K562 (cell line): ENCODE measurements around the gene THADA. TPM values are rescaled to one million over a fixed set of nuclear protein-coding genes. Genes with fewer than 3 reads are reported as not detected.

Experiments
- BCL6 ChIP-seq: fragments of 250-450 bp; sonication (Bioruptor Pico); IDR thresholded peaks from 2 replicates; pipeline ENCODE4 v1.4.0; 2020
- BRF1 ChIP-seq: IDR thresholded peaks from 3 replicates; pipeline ENCODE4 v1.6.1; 2011; ENCODE audit warnings: borderline replicate concordance, mild to moderate bottlenecking; ENCODE audit not compliant: insufficient read length; ENCODE audit errors: extremely low read depth
- CEBPG ChIP-seq, 3 experiments: fragments of 200-800 bp in 1 of 3; sonication (Bioruptor generic) in 1 of 3; sonication (generic) in 1 of 3; formaldehyde crosslinking in 1 of 3; IDR thresholded peaks in 2 of 3; conservative IDR thresholded peaks in 1 of 3; 2 replicates each; pipeline versions ENCODE4 v1.6.1 to v1.8.0; 2016 to 2022; ENCODE audit warnings: missing compliant biosample characterization in 2 of 3, missing genetic modification characterization in 2 of 3, mild to moderate bottlenecking in 1 of 3, missing genetic modification reagents in 1 of 3
- EHMT2 ChIP-seq: fragments of 450-650 bp; IDR thresholded peaks from 2 replicates; pipeline ENCODE4 v1.6.1; 2018; ENCODE audit warnings: antibody characterized with exemption
- FOXK1 ChIP-seq: sonication (generic); formaldehyde crosslinking; IDR thresholded peaks from 2 replicates; pipeline ENCODE4 v1.8.0; 2022; ENCODE audit warnings: missing genetic modification reagents, mild to moderate bottlenecking, borderline replicate concordance
- HMGXB4 ChIP-seq: sonication (generic); formaldehyde crosslinking; IDR thresholded peaks from 2 replicates; pipeline ENCODE4 v1.8.1; 2023; ENCODE audit warnings: mild to moderate bottlenecking, missing genetic modification reagents
- JUNB ChIP-seq: fragments of 450-650 bp; formaldehyde crosslinking; conservative IDR thresholded peaks from 2 replicates; pipeline ENCODE4 v1.4.0; 2020; ENCODE audit warnings: mild to moderate bottlenecking
- KDM1A ChIP-seq, 2 experiments: fragments of 450-650 bp; IDR thresholded peaks; 2 replicates each; pipeline ENCODE4 v1.6.1; 2016; ENCODE audit warnings: mild to moderate bottlenecking in 2 of 2
- NFRKB ChIP-seq: fragments of 450-650 bp; IDR thresholded peaks from 2 replicates; pipeline ENCODE4 v1.6.1; 2016; ENCODE audit warnings: low read depth
- POLR2A ChIP-seq: fragments of 450-650 bp; conservative IDR thresholded peaks from 2 replicates; pipeline ENCODE4 v1.6.1; 2016
- ZKSCAN8 ChIP-seq: fragments of 200-800 bp; sonication (Bioruptor generic); IDR thresholded peaks from 2 replicates; pipeline ENCODE4 v1.6.1; 2016; ENCODE audit warnings: missing genetic modification characterization, missing compliant biosample characterization
- polyA plus RNA-seq, 8 experiments: library from polyadenylated mRNA; depleted of rRNA in 4 of 8; stranded (reverse) in 5 of 8; unstranded in 3 of 8; fragments of >200 nt; fragmentation: Nextera tagmentation in 2 of 8; fragmentation: Illumina TruSeq in 1 of 8; extraction: Ambion mirVana in 2 of 8; extraction: Trizol in 1 of 8; gene quantifications; 2 replicates each; pipeline versions ENCODE4 v1.2.1 to v1.2.3, GENCODE V29; 2011 to 2014; ENCODE audit warnings: inconsistent platforms in 1 of 8, missing spikeins in 1 of 8
- total RNA-seq, 7 experiments: library from RNA; depleted of rRNA in 6 of 7; stranded (reverse); fragments of >200 nt in 6 of 7; fragmentation: Illumina TruSeq in 2 of 7; extraction: Trizol in 2 of 7; gene quantifications; 2 replicates each; pipeline versions ENCODE4 v1.2.1 to v1.2.3, GENCODE V29; 2011 to 2021; ENCODE audit warnings: low replicate concordance in 1 of 7
- TF ChIP-seq, protein P1 (sequence below): sonication (generic); formaldehyde crosslinking; IDR thresholded peaks from 2 replicates; pipeline ENCODE4 v1.4.0; 2020; ENCODE audit warnings: mild to moderate bottlenecking, missing genetic modification reagents
- TF ChIP-seq, protein P2 (sequence below), 2 experiments: fragments of 450-650 bp; formaldehyde crosslinking in 1 of 2; IDR thresholded peaks; 2 replicates each; pipeline versions ENCODE4 v1.4.0 to v1.6.1; 2014 to 2020; ENCODE audit warnings: mild to moderate bottlenecking in 2 of 2, borderline replicate concordance in 1 of 2, low read depth in 1 of 2
- TF ChIP-seq, protein P3 (sequence below): sonication (generic); formaldehyde crosslinking; IDR thresholded peaks from 2 replicates; pipeline ENCODE4 v1.8.0; 2022; ENCODE audit warnings: missing genetic modification reagents, mild to moderate bottlenecking, moderate library complexity, borderline replicate concordance

THADA gene
- total and polyA plus RNA-seq, 9 of the 15 experiments (the other 6 are each of a cell fraction or from before 2014, with no cell fraction given) = 17.8 to 34.7 (median 31.9) TPM

DNA sequence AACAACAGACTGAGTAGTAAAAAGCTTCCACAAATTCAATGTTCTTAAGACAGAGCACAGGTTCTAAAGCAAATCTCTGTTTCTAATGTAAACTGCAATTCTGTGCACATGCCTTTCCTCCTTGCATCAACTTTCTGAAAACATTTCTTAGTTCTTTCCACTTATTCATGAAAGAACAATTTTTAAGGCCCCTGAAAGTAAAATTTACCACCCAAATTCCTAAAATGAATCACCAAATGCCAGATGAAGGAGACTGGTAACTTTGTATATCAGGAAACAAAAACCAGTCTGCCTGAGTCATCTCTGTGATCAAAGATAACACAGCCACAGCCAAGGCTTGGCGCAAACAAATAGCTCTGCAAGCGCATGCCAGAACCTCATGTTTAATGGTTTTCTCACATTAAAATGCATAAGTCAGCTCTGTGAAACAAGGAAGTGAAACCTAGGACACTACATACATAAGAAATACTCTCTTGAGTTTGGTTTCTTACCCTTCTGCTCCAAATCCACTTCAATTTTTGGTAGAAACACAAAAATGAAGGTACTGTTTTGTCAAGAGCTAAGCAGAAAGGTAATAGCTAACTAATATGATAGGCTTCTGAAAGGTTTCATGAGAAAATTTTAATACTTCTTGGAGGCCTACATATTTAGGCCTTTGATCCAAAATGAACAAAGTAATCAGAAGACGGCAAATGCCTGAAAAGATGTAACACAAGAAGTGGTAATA is 169.4 kb downstream of the THADA start (continued):
- TF ChIP-seq, protein P1, sequence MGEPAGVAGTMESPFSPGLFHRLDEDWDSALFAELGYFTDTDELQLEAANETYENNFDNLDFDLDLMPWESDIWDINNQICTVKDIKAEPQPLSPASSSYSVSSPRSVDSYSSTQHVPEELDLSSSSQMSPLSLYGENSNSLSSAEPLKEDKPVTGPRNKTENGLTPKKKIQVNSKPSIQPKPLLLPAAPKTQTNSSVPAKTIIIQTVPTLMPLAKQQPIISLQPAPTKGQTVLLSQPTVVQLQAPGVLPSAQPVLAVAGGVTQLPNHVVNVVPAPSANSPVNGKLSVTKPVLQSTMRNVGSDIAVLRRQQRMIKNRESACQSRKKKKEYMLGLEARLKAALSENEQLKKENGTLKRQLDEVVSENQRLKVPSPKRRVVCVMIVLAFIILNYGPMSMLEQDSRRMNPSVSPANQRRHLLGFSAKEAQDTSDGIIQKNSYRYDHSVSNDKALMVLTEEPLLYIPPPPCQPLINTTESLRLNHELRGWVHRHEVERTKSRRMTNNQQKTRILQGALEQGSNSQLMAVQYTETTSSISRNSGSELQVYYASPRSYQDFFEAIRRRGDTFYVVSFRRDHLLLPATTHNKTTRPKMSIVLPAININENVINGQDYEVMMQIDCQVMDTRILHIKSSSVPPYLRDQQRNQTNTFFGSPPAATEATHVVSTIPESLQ (CRISPR knock-in tag) = no peak
- TF ChIP-seq EHMT2 = no peak
- TF ChIP-seq POLR2A = no peak
- TF ChIP-seq, protein P2, sequence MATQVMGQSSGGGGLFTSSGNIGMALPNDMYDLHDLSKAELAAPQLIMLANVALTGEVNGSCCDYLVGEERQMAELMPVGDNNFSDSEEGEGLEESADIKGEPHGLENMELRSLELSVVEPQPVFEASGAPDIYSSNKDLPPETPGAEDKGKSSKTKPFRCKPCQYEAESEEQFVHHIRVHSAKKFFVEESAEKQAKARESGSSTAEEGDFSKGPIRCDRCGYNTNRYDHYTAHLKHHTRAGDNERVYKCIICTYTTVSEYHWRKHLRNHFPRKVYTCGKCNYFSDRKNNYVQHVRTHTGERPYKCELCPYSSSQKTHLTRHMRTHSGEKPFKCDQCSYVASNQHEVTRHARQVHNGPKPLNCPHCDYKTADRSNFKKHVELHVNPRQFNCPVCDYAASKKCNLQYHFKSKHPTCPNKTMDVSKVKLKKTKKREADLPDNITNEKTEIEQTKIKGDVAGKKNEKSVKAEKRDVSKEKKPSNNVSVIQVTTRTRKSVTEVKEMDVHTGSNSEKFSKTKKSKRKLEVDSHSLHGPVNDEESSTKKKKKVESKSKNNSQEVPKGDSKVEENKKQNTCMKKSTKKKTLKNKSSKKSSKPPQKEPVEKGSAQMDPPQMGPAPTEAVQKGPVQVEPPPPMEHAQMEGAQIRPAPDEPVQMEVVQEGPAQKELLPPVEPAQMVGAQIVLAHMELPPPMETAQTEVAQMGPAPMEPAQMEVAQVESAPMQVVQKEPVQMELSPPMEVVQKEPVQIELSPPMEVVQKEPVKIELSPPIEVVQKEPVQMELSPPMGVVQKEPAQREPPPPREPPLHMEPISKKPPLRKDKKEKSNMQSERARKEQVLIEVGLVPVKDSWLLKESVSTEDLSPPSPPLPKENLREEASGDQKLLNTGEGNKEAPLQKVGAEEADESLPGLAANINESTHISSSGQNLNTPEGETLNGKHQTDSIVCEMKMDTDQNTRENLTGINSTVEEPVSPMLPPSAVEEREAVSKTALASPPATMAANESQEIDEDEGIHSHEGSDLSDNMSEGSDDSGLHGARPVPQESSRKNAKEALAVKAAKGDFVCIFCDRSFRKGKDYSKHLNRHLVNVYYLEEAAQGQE (IDR thresholded peaks at IDR 0.05; ENCODE audit: borderline replicate concordance) = peak; percentile 24; the same call in 1 of the 2 replicates
- TF ChIP-seq, protein P2 (CRISPR knock-in tag; IDR thresholded peaks at IDR 0.05; ENCODE audit: low read depth) = no peak
- TF ChIP-seq BRF1 = no peak
- no peak for TF ChIP-seq FOXK1
- peak; percentile 41; the same call in 1 of the 2 replicates for TF ChIP-seq NFRKB
- TF ChIP-seq KDM1A (IDR thresholded peaks at IDR 0.05) = peak in 1 of 2 experiments; percentile 28; a peak in 1 of 4 replicates
- 0 out of 2 replicates have a peak, but pooled peaks have one; percentile 13 for TF ChIP-seq BCL6 (CRISPR knock-in tag)
- no peak for TF ChIP-seq HMGXB4 (CRISPR knock-in tag)
- no peak for TF ChIP-seq CEBPG (CRISPR knock-in tag; IDR thresholded peaks at IDR 0.05)
- TF ChIP-seq CEBPG (tag; conservative IDR thresholded peaks at IDR 0.05 in 1 of 2, IDR thresholded peaks at IDR 0.05 in 1 of 2) = no peak
- TF ChIP-seq, protein P3, sequence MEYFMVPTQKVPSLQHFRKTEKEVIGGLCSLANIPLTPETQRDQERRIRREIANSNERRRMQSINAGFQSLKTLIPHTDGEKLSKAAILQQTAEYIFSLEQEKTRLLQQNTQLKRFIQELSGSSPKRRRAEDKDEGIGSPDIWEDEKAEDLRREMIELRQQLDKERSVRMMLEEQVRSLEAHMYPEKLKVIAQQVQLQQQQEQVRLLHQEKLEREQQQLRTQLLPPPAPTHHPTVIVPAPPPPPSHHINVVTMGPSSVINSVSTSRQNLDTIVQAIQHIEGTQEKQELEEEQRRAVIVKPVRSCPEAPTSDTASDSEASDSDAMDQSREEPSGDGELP (CRISPR knock-in tag) = no peak
- no peak for TF ChIP-seq JUNB
- peak; percentile 73; the same call in 1 of the 2 replicates for TF ChIP-seq ZKSCAN8 (CRISPR knock-in tag)
